Activated CD8-positive, alpha-beta T cell treated with anti-CD3 and anti-CD28 coated beads for 36 hours (primary cell): Measurements from ENCODE around the gene EEF1A2. TPM values are rescaled to one million over a fixed set of nuclear protein-coding genes. Genes with fewer than 3 reads are reported as not detected.

Experiments
- ATAC-seq: fragments of 200-7000 bp; cut with Tn5 transposase; one replicate; pipeline ENCODE4 v1.10.0; 2021; ENCODE audit warnings: mild to moderate bottlenecking, moderate library complexity
- CTCF ChIA-PET: fragments of 350-600 bp; sonication (Branson Sonifier 250); formaldehyde crosslinking; loops from one replicate; lab custom pipeline; 2021; ENCODE audit warnings: antibody characterized with exemption; lab: Charles Lee
- POLR2A ChIA-PET: fragments of 350-600 bp; sonication (Branson Sonifier 250); formaldehyde crosslinking; loops from one replicate; lab custom pipeline; 2021; ENCODE audit warnings: antibody characterized with exemption; lab: Charles Lee
- DNase-seq: peaks from one replicate; pipeline ENCODE4 v3.0.0-alpha.2; 2020
- H3K27ac Mint-ChIP-seq: one replicate; pipeline ENCODE4 v1.8.0; 2021; ENCODE audit warnings: mild to moderate bottlenecking, mixed read lengths
- H3K27me3 Mint-ChIP-seq: one replicate; pipeline ENCODE4 v1.8.0; 2021; ENCODE audit warnings: mixed read lengths
- H3K36me3 Mint-ChIP-seq: one replicate; pipeline ENCODE4 v1.8.0; 2021; ENCODE audit warnings: low read depth, mixed read lengths
- H3K4me1 Mint-ChIP-seq: one replicate; pipeline ENCODE4 v1.8.0; 2021; ENCODE audit warnings: low read depth, mixed read lengths
- H3K4me3 Mint-ChIP-seq: one replicate; pipeline ENCODE4 v1.8.0; 2021; ENCODE audit warnings: mild to moderate bottlenecking, moderate library complexity, mixed read lengths
- H3K9me3 Mint-ChIP-seq: one replicate; pipeline ENCODE4 v1.8.0; 2021; ENCODE audit warnings: mixed read lengths
- intact Hi-C: fragments of 100-400 bp; cut with micrococcal nuclease; formaldehyde crosslinking; loops from one replicate; pipeline ENCODE4 v1.10.0; 2022
- total RNA-seq, 2 experiments: library from RNA; stranded (reverse); gene quantifications; one replicate each; pipeline ENCODE4 v1.2.3, GENCODE V29; 2021
- TF ChIP-seq, protein P1 (sequence below): fragments of 200-600 bp; IDR thresholded peaks from one replicate; pipeline ENCODE4 v1.8.0; 2022; ENCODE audit warnings: antibody characterized with exemption, mild to moderate bottlenecking

EEF1A2 gene
- total RNA-seq, 2 experiments from 2014 or later, result 1.4 to 2.2 TPM

DNA sequence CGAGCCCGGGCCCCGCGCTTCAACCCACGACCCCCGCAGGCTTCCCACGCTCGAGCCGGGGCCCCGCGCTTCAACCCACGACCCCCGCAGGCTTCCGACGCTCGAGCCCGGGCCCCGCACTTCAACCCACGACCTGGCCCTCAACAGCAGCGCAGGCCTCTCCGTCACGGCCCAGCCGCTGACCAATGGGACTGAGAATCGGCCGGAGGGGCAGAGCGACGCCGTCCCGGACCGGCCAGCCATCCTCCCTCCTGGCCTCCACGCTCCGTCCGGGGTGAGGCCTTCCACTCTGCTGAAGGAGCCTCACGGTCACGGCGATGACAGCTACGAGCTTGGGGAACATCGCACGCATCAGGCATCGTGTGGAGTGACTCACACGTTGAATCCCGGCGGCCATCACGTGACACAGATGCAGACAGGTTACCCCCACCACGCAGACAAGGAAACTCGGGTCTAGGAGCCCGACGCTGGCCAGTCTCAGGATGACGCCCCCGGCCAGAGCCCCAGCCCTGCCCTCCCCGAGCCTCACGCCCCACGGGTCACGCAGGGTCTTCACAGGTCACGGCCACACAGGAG lies 32.5 kb downstream of the EEF1A2 start:
- CTCF ChIA-PET, result no interaction called here
- POLR2A ChIA-PET, result no interaction called here
- ATAC-seq (no peak), DNase-seq (no peak)
- no peak overlapping the region for H3K4me3 Mint-ChIP-seq
- H3K36me3 Mint-ChIP-seq, result no peaks in the 10 kb centered on the region
- intact Hi-C loops, result no loop called here
- no peaks in the 10 kb centered on the region for H3K9me3 Mint-ChIP-seq
- TF ChIP-seq, protein P1, sequence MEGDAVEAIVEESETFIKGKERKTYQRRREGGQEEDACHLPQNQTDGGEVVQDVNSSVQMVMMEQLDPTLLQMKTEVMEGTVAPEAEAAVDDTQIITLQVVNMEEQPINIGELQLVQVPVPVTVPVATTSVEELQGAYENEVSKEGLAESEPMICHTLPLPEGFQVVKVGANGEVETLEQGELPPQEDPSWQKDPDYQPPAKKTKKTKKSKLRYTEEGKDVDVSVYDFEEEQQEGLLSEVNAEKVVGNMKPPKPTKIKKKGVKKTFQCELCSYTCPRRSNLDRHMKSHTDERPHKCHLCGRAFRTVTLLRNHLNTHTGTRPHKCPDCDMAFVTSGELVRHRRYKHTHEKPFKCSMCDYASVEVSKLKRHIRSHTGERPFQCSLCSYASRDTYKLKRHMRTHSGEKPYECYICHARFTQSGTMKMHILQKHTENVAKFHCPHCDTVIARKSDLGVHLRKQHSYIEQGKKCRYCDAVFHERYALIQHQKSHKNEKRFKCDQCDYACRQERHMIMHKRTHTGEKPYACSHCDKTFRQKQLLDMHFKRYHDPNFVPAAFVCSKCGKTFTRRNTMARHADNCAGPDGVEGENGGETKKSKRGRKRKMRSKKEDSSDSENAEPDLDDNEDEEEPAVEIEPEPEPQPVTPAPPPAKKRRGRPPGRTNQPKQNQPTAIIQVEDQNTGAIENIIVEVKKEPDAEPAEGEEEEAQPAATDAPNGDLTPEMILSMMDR, result no peak
- peaks cover 22% of the 10 kb centered on the region for H3K27me3 Mint-ChIP-seq
- H3K4me1 Mint-ChIP-seq, result no peaks in the 10 kb centered on the region
- no peak overlapping the region for H3K27ac Mint-ChIP-seq

DNA sequence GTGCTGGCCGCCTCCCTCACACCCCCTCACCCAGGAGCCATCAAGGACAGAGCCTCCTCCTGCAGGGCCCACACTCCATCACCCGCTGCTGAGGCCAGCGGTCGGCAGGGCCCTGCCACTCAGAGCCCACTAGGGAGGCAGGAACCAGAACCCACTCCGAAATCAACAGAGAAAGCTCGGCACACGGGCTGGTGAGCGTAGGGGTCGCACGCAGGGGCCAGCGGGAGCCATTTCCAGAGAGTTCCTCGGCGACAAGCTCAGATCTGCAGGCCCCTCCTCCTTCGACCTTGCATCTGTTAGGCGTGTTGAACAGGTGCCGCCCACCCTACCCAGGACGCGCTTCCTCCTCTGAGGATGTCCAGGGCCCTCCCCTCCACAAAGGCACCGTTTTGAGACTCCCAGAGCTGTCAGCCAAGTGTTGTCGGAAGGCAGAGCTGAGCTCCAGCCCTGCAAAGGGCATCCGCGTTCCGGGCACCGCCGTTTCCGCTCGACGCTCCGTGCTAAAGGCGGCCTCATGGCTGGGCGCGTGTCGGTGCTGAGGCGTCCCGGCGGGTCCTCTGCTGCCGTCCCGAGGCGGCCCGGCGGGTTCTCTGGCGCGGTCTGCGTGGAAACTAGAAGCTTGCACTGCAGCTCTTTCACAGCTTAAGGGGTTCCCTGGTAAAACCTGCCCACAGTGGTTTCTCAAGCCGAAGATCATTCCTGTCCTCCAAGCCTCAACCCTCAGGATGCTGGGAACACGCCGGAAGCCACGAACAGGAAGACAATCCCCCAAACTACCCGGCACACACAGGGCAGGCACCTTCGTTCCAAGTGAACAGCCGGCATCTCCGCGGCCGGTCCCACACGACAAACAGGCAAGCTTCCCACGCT lies 33.3 kb downstream of the EEF1A2 start:
- H3K27me3 Mint-ChIP-seq, result peaks cover 20% of the 10 kb centered on the region
- DNase-seq, result no peak
- no peaks in the 10 kb centered on the region for H3K9me3 Mint-ChIP-seq
- no peak for ATAC-seq
- H3K4me3 Mint-ChIP-seq, result no peak overlapping the region
- TF ChIP-seq, protein P1, result no peak
- intact Hi-C loops, result no loop called here
- ChIA-PET CTCF (no interaction called here), POLR2A (interaction anchor here (0.6 kb wide), 1 partner anchor 89 kb away, joined by 3 read pairs; the partner anchor contains the start of gene FNDC11)
- H3K27ac Mint-ChIP-seq, result no peak overlapping the region
- no peaks in the 10 kb centered on the region for H3K36me3 Mint-ChIP-seq
- no peaks in the 10 kb centered on the region for H3K4me1 Mint-ChIP-seq

DNA sequence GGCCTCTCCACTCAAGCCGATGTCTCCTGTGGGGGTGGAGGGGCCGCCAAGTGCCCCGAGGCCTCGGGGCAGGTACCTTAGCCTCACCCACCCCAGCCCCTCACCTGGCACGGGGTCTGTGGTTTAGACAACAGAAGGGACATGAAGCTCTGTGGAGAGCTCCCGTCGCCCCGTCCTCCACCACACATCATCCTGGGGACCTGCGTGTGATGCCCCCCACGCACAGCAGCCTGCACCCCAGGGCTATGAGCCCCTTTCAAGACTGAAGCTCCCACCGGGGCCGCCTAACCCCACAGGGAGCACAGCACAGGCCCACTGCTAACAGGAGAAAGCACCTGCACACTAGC lies 34.6 kb downstream of the EEF1A2 start:
- no peak overlapping the region for H3K4me3 Mint-ChIP-seq
- POLR2A ChIA-PET, result interaction anchor here (0.9 kb wide), 1 partner anchor 249 kb away, joined by 3 read pairs; no protein-coding TSS in a partner anchor
- no peak overlapping the region for H3K27ac Mint-ChIP-seq
- H3K36me3 Mint-ChIP-seq, result no peaks in the 10 kb centered on the region
- no peaks in the 10 kb centered on the region for H3K4me1 Mint-ChIP-seq
- H3K27me3 Mint-ChIP-seq, result peaks cover 16% of the 10 kb centered on the region
- intact Hi-C loops, result no loop called here
- DNase-seq (no peak), ATAC-seq (no peak)
- no peaks in the 10 kb centered on the region for H3K9me3 Mint-ChIP-seq
- TF ChIP-seq, protein P1, result no peak
- CTCF ChIA-PET, result no interaction called here

DNA sequence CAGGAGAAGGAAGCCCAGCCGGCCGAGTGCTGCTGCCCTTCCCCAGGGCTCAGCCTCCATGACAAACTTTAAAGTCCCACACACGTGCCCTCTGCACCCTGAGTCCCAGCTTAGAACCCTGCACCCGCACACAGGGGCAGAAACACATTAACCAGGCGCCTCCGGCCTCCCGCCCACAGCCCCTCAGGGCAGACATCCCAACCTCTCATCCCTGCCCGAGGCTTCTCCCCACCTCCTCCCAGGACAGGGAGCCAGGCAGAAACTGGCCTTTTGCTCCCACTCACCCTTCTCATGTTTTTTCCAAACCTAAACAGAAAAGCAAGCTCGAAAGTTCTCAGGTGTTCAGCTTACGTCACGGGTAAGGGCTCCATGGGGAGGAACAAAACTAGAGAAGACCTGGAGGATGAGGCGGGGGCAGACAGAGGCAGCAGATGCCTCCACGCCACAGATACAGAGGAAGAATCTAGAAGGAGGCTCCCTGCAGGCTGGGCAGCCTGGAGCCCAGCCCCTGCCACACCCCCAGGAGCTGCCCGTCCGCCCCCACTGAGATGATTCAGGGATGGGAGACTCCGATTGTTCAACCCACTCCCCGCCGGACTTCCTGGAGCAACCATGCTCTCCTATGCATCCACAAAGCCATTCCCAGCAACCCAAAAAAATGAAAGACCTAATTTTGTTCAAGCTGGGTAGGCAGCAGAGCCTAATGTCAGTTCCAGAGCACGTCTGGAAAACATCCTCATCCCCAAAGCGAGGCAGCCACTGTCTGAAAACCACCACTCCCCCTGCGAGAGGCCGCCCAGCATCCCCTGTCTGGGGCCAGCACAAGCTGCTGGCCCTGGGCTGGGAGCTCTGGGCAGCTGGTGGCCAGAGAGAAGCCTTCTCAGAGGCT lies 35.2 kb downstream of the EEF1A2 start:
- Mint-ChIP-seq H3K36me3 (no peaks in the 10 kb centered on the region), H3K27me3 (peaks cover 16% of the 10 kb centered on the region), H3K4me1 (no peaks in the 10 kb centered on the region), H3K27ac (no peak overlapping the region), H3K4me3 (no peak overlapping the region), H3K9me3 (no peaks in the 10 kb centered on the region)
- POLR2A ChIA-PET, result interaction anchor here (0.8 to 0.9 kb wide), 2 partner anchors 33 to 249 kb away, joined by 3 read pairs; no protein-coding TSS in a partner anchor
- TF ChIP-seq, protein P1, result no peak
- DNase-seq, result no peak
- intact Hi-C loops, result no loop called here
- CTCF ChIA-PET, result no interaction called here
- ATAC-seq, result no peak
